GM19324 (cell line): ENCODE measurements around the gene COX10.

Experiments
- ATAC-seq: cut with Tn5 transposase; IDR thresholded peaks from one replicate; pipeline ENCODE4 v1.9.1; 2021; ENCODE audit warnings: mild to moderate bottlenecking, moderate library complexity; ENCODE audit not compliant: unreplicated experiment, low FRiP score

COX10 gene

DNA sequence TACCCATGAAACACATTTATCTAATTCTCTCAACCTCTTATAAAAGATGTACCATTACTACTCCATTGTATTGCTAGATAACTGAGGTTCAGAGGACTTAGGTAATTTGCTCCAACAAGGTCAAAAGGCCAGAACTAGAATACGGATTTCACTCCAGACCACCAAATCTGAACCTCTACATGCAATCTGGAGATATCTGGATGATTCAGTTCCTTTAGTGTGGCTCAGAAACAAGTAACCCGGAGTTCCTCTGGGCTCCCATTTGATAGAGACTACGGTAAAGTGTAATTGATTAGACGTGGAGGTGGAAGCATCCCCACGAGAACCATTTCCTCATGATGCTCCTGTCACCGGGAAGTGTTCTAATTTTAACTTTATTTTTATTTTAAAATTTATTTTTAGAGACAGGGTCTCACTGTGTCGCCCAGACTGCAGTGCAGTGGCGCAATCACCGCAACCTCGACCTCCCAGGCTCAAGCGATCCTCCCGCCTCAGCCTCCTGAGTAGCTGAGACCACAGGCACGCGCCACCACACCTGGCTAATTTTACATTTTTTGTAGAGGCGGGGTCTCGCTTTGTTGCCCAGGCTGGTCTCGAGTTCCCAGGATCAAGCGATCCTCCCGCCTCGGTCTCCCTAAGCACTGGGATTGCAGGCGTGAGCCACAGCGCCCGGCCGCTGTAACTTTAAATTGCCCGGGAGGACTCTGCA, 608 bp upstream of the COX10 start:
- peak; percentile 18 for ATAC-seq

DNA sequence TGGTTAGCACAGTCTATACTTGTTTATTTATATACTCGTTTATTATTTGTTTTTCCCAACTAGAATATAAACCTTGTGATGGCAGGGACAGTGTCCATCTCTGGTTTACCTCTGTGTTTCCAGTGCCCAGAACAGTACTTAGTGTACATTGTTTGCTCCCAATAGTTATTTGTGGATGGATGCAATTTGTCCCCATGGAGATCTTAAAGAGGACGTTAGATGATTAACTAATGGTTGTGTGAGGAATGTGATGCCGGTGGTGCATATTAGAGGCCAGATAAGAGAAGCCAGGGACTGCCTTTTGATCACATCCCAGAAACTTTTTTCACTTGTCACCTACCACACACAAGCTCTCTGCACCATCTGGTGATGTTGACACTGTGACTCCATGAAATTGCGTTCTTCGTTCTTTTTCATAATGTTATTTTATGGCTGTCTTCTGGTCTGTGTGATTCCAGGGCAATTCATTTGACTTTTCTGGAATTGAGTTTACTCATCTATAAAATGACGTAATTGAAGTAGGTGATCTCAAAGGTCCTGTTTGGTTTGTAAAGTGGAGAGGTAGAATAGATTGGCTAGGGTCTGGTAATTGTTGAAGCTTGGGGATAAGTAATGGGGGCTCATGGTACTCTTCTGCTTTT, 1.2 kb downstream of the COX10 start:
- ATAC-seq = no peak

- ATAC-seq = no peak
Measured at GRCh38 chr17:14072881-14073280, 3.6 kb downstream of the COX10 start.

- no peak for ATAC-seq
Measured at GRCh38 chr17:14078027-14078426, 8.7 kb downstream of the COX10 start.

GRCh38 chr17:14080847-14081251, 11.5 kb downstream of the COX10 start:
- ATAC-seq = no peak

- no peak for ATAC-seq
Measured at GRCh38 chr17:14082848-14083247, 13.5 kb downstream of the COX10 start.

DNA sequence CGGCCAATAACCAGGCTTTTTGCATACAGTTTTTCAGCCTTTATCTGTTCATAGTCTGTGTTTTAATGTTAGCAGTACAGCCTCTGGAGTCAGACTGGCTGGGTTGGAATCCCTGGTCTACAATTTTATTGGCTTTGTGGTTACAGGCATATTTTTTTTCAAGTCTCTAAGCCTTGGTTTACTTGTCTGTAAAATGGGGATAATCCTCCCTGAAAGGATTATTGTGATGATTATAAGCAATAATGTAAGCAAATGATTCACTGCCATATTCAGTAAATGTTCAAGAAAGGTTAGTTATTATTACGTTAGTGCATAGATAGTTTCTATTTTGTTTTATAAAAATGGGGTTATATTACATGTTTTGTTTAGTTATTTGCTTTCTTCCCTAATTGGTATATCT, 15.7 kb downstream of the COX10 start:
- ATAC-seq = no peak

GRCh38 chr17:14086189-14086588, 16.9 kb downstream of the COX10 start:
- no peak for ATAC-seq

DNA sequence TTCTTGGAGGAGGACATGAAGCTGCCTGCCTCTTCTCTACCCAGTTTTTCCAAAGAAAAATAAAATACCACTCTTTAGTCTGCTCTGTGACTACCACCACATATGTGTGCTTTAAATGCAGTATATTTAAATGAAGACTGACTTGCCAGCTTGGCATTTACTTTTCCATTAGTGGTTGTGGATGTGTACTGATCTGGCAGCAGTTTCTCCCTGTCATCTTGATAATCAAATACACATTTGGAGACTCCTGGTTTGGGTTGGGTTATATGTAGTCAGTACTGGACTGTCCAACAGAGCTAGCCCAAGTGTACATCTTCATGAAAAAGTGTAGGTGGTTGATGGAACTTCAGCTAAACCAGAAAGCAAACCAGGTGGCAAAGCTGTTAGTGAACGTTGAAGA, 19.9 kb downstream of the COX10 start:
- no peak for ATAC-seq

DNA sequence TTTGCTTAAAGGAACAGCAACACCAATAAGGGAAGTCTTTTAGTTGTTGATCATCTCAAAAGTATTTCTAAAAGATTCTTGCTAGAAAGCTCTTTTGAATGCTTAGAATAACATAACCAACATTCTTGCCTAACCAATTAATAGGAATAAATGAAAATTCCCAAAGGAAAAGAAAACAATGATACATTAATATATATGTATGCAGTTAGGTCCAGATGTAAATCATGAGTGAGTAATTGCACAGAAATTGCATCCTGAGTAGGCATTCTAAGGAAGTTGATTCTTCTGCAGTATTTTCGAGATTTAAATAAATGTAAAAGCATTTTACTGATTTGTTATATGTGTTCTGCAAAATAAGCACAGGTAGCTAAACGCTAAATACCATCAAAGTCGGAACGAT, 22.1 kb downstream of the COX10 start:
- no peak for ATAC-seq

GRCh38 chr17:14092808-14093207, 23.5 kb downstream of the COX10 start:
- ATAC-seq = no peak

DNA sequence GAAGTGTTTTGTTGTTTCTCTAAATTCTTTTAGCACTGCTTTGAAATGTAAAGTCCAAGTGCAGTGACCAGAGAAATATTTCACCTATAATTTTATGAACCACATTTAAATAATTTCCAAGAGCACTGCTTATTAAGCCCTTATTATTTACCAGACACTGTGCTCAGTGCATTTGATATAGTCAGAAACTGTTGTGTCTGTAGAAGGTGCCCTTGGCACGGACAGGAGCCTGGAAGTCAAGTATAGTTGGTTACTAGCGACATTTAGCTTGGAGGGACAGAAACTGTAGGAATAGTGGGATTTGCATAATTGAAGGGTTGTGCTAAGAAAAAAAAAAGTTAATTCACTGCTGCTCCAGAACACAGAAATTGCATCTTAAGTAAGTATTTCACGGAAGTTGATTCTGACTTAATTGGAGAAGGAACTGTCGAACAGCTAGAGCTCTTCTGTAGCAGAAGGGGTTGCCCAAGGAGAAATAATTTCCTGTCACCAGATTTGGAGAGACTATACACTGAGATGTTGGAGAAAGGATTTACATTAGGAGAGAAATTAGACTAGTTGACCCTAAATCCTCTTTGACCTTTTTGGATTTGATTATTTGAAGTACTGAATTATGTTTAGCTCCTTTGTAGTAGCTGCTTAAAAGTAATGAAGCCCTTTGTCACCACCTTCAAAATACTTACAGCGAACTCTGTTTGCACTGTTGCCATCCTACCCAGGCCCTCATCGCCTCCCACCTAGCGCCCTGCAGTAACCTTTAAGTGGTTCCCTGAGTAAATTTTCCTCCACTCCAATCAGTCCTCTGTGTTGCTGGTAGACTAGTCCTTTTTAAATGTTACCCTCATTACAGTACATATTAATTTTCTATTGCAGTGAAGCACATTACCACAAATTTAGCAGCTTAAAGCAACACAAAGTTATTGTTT, 25.6 kb downstream of the COX10 start:
- no peak for ATAC-seq

DNA sequence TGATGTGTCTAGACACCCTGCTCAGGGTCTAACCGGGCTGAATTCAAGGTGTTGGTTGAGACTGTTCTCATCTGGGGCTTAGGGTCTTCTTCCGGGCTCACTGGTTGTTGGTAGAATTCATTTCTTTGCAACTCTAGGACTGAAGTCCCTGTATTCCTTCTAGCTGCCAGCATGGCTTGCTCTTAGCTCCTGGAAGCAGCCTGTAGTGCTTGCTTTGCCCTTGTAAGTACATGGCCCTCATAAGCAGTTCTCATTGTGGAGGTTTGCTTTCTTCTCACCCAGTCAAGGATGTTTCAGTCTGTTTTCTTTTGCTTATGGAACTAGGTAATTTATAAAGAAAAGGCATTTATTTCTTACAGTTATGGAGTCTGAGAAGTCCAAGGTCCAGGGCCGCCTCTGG, 26.3 kb downstream of the COX10 start:
- no peak for ATAC-seq

GRCh38 chr17:14098246-14098645, 28.9 kb downstream of the COX10 start:
- no peak for ATAC-seq

GRCh38 chr17:14101976-14102375, 32.7 kb downstream of the COX10 start:
- no peak for ATAC-seq

DNA sequence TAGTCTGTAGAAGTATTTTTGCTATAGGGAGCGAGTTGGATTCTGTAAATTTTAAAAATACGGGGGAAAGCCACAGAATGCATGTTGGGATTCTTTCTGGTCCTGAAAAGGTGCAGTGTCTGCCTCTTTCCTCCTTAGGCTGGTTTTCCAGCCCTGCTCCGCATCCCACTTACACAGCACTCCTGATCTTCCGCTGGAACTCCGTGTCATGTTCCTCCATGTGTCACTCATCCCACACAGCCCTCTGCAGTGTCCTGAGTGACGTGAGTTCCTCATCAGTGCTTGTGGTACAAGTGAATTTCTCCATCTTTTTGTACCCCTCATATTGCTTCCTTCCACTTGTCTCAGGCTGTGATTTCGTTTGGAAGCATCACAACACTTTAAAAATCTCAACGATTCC, 34.5 kb downstream of the COX10 start:
- ATAC-seq = no peak

DNA sequence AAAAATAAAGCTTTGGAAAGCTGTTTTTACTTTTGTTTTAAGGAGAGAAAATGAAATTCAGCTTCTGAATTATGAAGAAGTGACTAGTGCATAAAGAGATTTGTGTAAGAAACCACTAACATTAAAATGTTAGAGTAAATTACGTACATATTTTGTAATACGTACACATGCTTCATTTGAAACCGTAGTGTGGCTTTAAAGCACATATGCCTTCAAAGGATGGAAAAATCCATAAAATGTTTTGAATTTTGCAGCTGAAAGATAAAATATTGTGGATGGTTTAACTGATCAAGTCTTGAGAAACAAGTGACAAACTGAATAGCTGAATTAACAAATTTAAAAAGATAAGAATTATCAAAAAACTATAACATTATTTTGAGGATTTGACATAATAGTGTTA, 35.4 kb downstream of the COX10 start:
- no peak for ATAC-seq

GRCh38 chr17:14107889-14108288, 38.6 kb downstream of the COX10 start:
- ATAC-seq = no peak

DNA sequence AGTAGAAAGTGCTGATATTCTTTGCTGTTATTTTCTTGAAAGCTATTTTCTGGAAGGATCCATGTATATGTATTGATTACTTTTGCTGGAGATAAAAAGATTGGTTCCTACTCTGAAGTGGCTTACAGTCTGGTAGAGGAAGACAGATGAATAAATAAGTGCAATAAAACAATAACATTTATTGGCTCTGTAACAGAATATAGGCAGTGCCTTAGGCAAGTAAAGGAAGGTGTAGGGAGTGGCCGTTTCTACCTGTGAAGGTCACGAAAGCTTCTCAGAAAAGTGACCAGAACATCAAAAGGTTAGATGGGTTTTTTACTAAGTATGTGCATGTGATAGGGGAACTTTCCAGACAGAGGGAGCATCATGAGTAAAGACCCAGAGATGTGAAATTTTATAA, 43.1 kb downstream of the COX10 start:
- no peak for ATAC-seq

GRCh38 chr17:14113137-14113536, 43.8 kb downstream of the COX10 start:
- no peak for ATAC-seq

DNA sequence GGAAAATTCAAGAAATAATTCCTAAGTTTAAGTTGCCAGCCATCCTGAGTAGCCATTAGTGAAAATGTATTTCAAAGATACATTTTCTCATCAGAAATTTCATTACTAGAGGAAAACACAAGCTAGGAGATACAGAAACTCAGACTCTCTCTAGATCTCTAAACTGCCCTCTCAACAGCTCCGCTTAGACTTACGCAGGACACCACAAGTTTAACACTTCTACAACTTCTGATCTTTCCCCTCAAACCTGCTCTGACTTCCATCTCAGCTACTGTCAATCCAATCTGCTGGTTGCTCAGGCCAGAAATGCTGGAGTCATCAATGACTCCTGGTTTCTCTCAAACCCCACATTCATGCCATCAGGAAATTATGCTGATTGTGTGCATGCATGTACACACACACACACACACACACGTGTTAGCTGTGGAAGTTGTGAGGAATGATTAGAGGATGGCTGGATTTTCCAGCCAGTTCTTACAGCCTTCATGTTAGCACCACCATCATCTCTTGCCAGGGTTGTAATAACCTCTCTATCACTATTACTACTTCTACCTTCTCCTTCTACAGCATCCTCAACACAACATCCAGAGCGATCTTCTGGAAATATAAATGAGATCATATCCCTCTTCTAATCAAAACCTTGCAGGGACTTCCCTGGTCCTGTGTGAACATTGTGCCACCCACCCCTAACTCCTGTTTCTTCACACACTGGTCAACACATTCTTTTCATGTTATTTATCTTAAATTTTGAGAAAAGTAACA, 47.1 kb downstream of the COX10 start:
- ATAC-seq = no peak
